Amygdala (tissue), 56 donors: ENCODE measurements around the gene TMEM30A.

Experiments used
- DNase-seq, 56 donors: peaks; one replicate each; lab custom pipeline; 2025; lab: John Stamatoyannopoulos, UW

TMEM30A gene

GRCh38 chr6:75296811-75297779 is 12.5 kb upstream of the TMEM30A start:
- DNase-seq: peak in 1 of 56 donors; percentile 63

- no peak for DNase-seq
Measured at GRCh38 chr6:75292555-75292954, 8.0 kb upstream of the TMEM30A start.

- no peak for DNase-seq
Measured at GRCh38 chr6:75291744-75292143, 7.2 kb upstream of the TMEM30A start.

GRCh38 chr6:75291331-75291730 is 6.7 kb upstream of the TMEM30A start:
- no peak for DNase-seq

GRCh38 chr6:75290136-75290945 is 5.7 kb upstream of the TMEM30A start:
- DNase-seq: peak in 44 of 56 donors; percentile 4 to 79 (median 52)

GRCh38 chr6:75288023-75288422 is 3.4 kb upstream of the TMEM30A start:
- no peak for DNase-seq

GRCh38 chr6:75287424-75287823 is 2.8 kb upstream of the TMEM30A start:
- DNase-seq: no peak

GRCh38 chr6:75286955-75287354 is 2.4 kb upstream of the TMEM30A start:
- DNase-seq: no peak

- DNase-seq: no peak
Measured at GRCh38 chr6:75285283-75285639, 669 bp upstream of the TMEM30A start.

- peak in 4 of 56 donors; percentile 29 to 55 (median 48) for DNase-seq
Measured at GRCh38 chr6:75283907-75284631, 523 bp downstream of the TMEM30A start.

GRCh38 chr6:75282706-75283105 is 1.9 kb downstream of the TMEM30A start:
- DNase-seq: no peak

GRCh38 chr6:75281653-75282052 is 2.9 kb downstream of the TMEM30A start:
- no peak for DNase-seq

- no peak for DNase-seq
Measured at GRCh38 chr6:75280131-75280855, 4.3 kb downstream of the TMEM30A start.

GRCh38 chr6:75279418-75279817 is 5.2 kb downstream of the TMEM30A start:
- DNase-seq: no peak

- no peak for DNase-seq
Measured at GRCh38 chr6:75278474-75279077, 6.0 kb downstream of the TMEM30A start.

- no peak for DNase-seq
Measured at GRCh38 chr6:75275067-75275466, 9.5 kb downstream of the TMEM30A start.

GRCh38 chr6:75273009-75273408 is 11.6 kb downstream of the TMEM30A start:
- DNase-seq: no peak

GRCh38 chr6:75272145-75272840 is 12.3 kb downstream of the TMEM30A start:
- DNase-seq: no peak

- no peak for DNase-seq
Measured at GRCh38 chr6:75268988-75269354, 15.6 kb downstream of the TMEM30A start.
